ENCODE results near the gene RIC8B. TPM values are rescaled to one million over a fixed set of nuclear protein-coding genes. Genes with fewer than 3 reads are reported as not detected.
A peak's percentile ranks its signal among the peaks of the same experiment; 100 is the strongest.

RIC8B gene
- total and polyA plus RNA-seq, 7 donors: 5.3 to 27.8 (median 17.6) TPM

- intact Hi-C loops (cut with DNase I): no loop called here
- no peak overlapping the region for H3K4me3 ChIP-seq
- TF ChIP-seq POLR2AphosphoS5 (IDR thresholded peaks at IDR 0.05) (no peak), EP300 (IDR thresholded peaks at IDR 0.05) (no peak), CTCF (IDR thresholded peaks at IDR 0.05) (no peak), POLR2A (IDR thresholded peaks at IDR 0.05) (no peak)
- peaks cover 0 to 14% (median 0%) of the 10 kb centered on the region in 4 donors for H3K36me3 ChIP-seq
- H3K4me1 ChIP-seq: no peaks in the 10 kb centered on the region
- H3K27ac ChIP-seq: no peak overlapping the region
- 39 to 54% methylated on average over 1 of the region's 1 CpG for WGBS, 2 donors
- H3K9me3 ChIP-seq: no peaks in the 10 kb centered on the region
- no peaks in the 10 kb centered on the region for H3K27me3 ChIP-seq
- no peak for DNase-seq
Observed at GRCh38 chr12:106801167-106801708, 26.8 kb downstream of the RIC8B start.

- DNase-seq: no peak
- Histone ChIP-seq H3K9me3 (no peaks in the 10 kb centered on the region), H3K4me3 (no peak overlapping the region), H3K4me1 (no peaks in the 10 kb centered on the region), H3K27me3 (no peaks in the 10 kb centered on the region), H3K36me3 (peaks cover 0 to 21% (median 0%) of the 10 kb centered on the region in 4 donors), H3K27ac (no peak overlapping the region)
- intact Hi-C loops (cut with DNase I): no loop called here
- TF ChIP-seq POLR2A (IDR thresholded peaks at IDR 0.05) (no peak), POLR2AphosphoS5 (IDR thresholded peaks at IDR 0.05) (no peak), CTCF (IDR thresholded peaks at IDR 0.05) (no peak), EP300 (IDR thresholded peaks at IDR 0.05) (no peak)
- 87 to 92% methylated on average over 4 of the region's 4 CpGs for WGBS, 2 donors
Observed at GRCh38 chr12:106801830-106802533, 27.5 kb downstream of the RIC8B start.

DNA sequence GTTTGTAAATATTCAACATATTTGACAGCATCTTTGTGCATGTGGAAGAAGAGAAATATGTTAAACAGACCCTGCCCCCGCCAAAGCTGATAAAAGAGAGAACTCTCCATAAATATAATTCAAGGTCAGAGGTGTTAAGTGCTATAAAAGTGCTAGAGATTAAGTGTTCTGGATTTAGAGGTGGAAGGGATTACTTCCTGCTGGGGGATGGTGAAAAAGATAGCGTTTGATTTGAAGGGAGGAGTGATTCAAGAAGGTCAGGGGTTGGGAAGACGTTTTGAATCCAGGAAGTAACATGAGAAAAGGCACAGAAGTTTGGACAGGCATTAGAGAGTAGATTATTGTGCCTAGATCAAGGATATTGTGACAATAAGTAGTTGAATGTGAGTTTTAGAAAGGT lies 30.2 kb downstream of the RIC8B start:
- 19 to 58% methylated on average over 3 of the region's 3 CpGs for WGBS, 2 donors

GRCh38 chr12:106814714-106815113 lies 40.2 kb downstream of the RIC8B start:
- no peak for DNase-seq
- no peak overlapping the region for H3K4me3 ChIP-seq
- H3K9me3 ChIP-seq: no peaks in the 10 kb centered on the region
- no peaks in the 10 kb centered on the region for H3K36me3 ChIP-seq
- no peaks in the 10 kb centered on the region for H3K27me3 ChIP-seq
- peaks cover 0 to 22% (median 18%) of the 10 kb centered on the region in 4 donors for H3K4me1 ChIP-seq
- WGBS, 2 donors: 87 to 94% methylated on average over 6 of the region's 6 CpGs
- peak overlapping the region in 2 of 4 donors; percentile 48 to 55 for H3K27ac ChIP-seq
- TF ChIP-seq POLR2AphosphoS5 (IDR thresholded peaks at IDR 0.05): peak in 3 of 4 donors; percentile 29 to 57 (median 39)
- TF ChIP-seq POLR2A (IDR thresholded peaks at IDR 0.05): no peak
- intact Hi-C loops (cut with DNase I): no loop called here

More for the DNA sequence above, 30.2 kb downstream of the RIC8B start:
- Histone ChIP-seq H3K4me1 (no peaks in the 10 kb centered on the region), H3K27ac (no peak overlapping the region), H3K4me3 (no peak overlapping the region), H3K27me3 (no peaks in the 10 kb centered on the region), H3K9me3 (no peaks in the 10 kb centered on the region), H3K36me3 (peaks cover 0 to 21% (median 0%) of the 10 kb centered on the region in 4 donors)
- no peak for DNase-seq
- no peak for TF ChIP-seq EP300 (IDR thresholded peaks at IDR 0.05)
- no peak for TF ChIP-seq POLR2AphosphoS5 (IDR thresholded peaks at IDR 0.05)
- TF ChIP-seq CTCF (IDR thresholded peaks at IDR 0.05): no peak
- TF ChIP-seq POLR2A (IDR thresholded peaks at IDR 0.05): no peak
- intact Hi-C loops (cut with DNase I): no loop called here

- 84 to 86% methylated on average over 1 of the region's 1 CpG for WGBS, 2 donors
- H3K9me3 ChIP-seq: no peaks in the 10 kb centered on the region
- intact Hi-C loops (cut with DNase I): no loop called here
Observed at GRCh38 chr12:106815741-106816140, 41.3 kb downstream of the RIC8B start.

More at GRCh38 chr12:106815741-106816140, 41.3 kb downstream of the RIC8B start:
- Histone ChIP-seq H3K27me3 (no peaks in the 10 kb centered on the region), H3K36me3 (no peaks in the 10 kb centered on the region), H3K4me1 (peaks cover 0 to 22% (median 18%) of the 10 kb centered on the region in 4 donors), H3K27ac (no peak overlapping the region), H3K4me3 (no peak overlapping the region)
- no peak for DNase-seq
- no peak for TF ChIP-seq POLR2AphosphoS5 (IDR thresholded peaks at IDR 0.05)
- TF ChIP-seq EP300 (IDR thresholded peaks at IDR 0.05): no peak
- TF ChIP-seq POLR2A (IDR thresholded peaks at IDR 0.05): no peak
- TF ChIP-seq CTCF (IDR thresholded peaks at IDR 0.05): no peak

Data from sigmoid colon (tissue), 7 donors.